Thyroid gland (tissue), 4 donors: ENCODE results near the gene IL18RAP. TPM values are rescaled to one million over a fixed set of nuclear protein-coding genes. Genes with fewer than 3 reads are reported as not detected.
A peak's percentile ranks its signal among the peaks of the same experiment; 100 is the strongest.

ENCODE experiments used
- DNase-seq, 2 donors: peaks; one replicate each; pipeline ENCODE4 v3.0.0-alpha.2; 2019
- H3K27ac ChIP-seq, 3 donors: fragments of 200-600 bp; sonication (generic); 1 replicate in 2 of 3; 2 replicates in 1 of 3; pipeline ENCODE4 v1.5.1; 2016 to 2019; ENCODE audit warnings: mild to moderate bottlenecking in 1 of 3, moderate library complexity in 1 of 3
- H3K27me3 ChIP-seq: fragments of 200-600 bp; sonication (generic); one replicate; pipeline ENCODE4 v1.5.1; 2019
- H3K36me3 ChIP-seq, 2 donors: fragments of 200-600 bp; sonication (generic); one replicate each; pipeline ENCODE4 v1.5.1; 2016 to 2019
- H3K4me1 ChIP-seq, 2 donors: fragments of 200-600 bp; sonication (generic); one replicate each; pipeline ENCODE4 v1.5.1; 2017 to 2019
- H3K4me3 ChIP-seq, 3 donors: fragments of 200-600 bp; sonication (generic); replicated peaks in 1 of 3; 1 replicate in 2 of 3; 2 replicates in 1 of 3; pipeline ENCODE4 v1.5.1; 2016; ENCODE audit warnings: mild to moderate bottlenecking in 1 of 3
- H3K9me3 ChIP-seq: fragments of 200-600 bp; sonication (generic); one replicate; pipeline ENCODE4 v1.5.1; 2017
- CTCF ChIP-seq, 6 experiments: fragments of 200-600 bp in 3 of 6; fragments of 450-650 bp in 3 of 6; sonication (generic) in 3 of 6; IDR thresholded peaks; one replicate each; pipeline ENCODE4 v1.5.1; 2016 to 2019; ENCODE audit warnings: antibody characterized with exemption in 6 of 6, mild to moderate bottlenecking in 2 of 6, inconsistent platforms in 1 of 6, moderate library complexity in 1 of 6
- POLR2A ChIP-seq, 2 donors: fragments of 450-650 bp; IDR thresholded peaks; one replicate each; pipeline ENCODE4 v1.6.1; 2017; ENCODE audit warnings: antibody characterized with exemption in 2 of 2, mild to moderate bottlenecking in 2 of 2, moderate library complexity in 1 of 2
- WGBS, 2 donors: methylation state at CpG; one replicate each; pipeline ENCODE4 v1.1.5; 2017; 5-methylcytosine and 5-hydroxymethylcytosine counted together
- intact Hi-C: fragments of 100-400 bp; cut with DNase I; formaldehyde crosslinking; loops from one replicate; pipeline ENCODE4 v1.15.1; 2023
- total RNA-seq, 4 donors: library from RNA; depleted of rRNA; stranded (reverse); fragments of >200 nt; gene quantifications; one replicate each; pipeline ENCODE4 v1.2.3, GENCODE V29; 2016

Gene IL18RAP
- total RNA-seq, 4 donors from 2014 or later = 1.6 to 3.1 (median 2.8) TPM

GRCh38 chr2:102442967-102443828 is 20.2 kb downstream of the IL18RAP start:
- Histone ChIP-seq H3K4me3 (no peak overlapping the region), H3K27ac (no peak overlapping the region), H3K4me1 (no peaks in the 10 kb centered on the region), H3K36me3 (no peaks in the 10 kb centered on the region), H3K27me3 (no peaks in the 10 kb centered on the region), H3K9me3 (no peaks in the 10 kb centered on the region)
- intact Hi-C loops = loop anchor here (10.0 kb wide), 2 partner anchors 188 to 418 kb away; no protein-coding TSS in a partner anchor
- TF ChIP-seq POLR2A (IDR thresholded peaks at IDR 0.05) (no peak), CTCF (IDR thresholded peaks at IDR 0.05) (peak; percentile 48 to 77 (median 62))
- 27 to 33% methylated on average over 13 of the region's 13 CpGs for WGBS, 2 donors
- DNase-seq = peak; percentile 24 to 28

GRCh38 chr2:102444233-102444632 is 21.3 kb downstream of the IL18RAP start:
- intact Hi-C loops = loop anchor here (10.0 kb wide), 2 partner anchors 189 to 419 kb away; no protein-coding TSS in a partner anchor
- no peak overlapping the region for H3K4me3 ChIP-seq
- TF ChIP-seq POLR2A (IDR thresholded peaks at IDR 0.05) (no peak), CTCF (IDR thresholded peaks at IDR 0.05) (no peak)
- 77 to 81% methylated on average over 3 of the region's 3 CpGs for WGBS, 2 donors
- H3K36me3 ChIP-seq = no peaks in the 10 kb centered on the region
- H3K27me3 ChIP-seq = no peaks in the 10 kb centered on the region
- no peak overlapping the region for H3K27ac ChIP-seq
- no peak for DNase-seq
- no peaks in the 10 kb centered on the region for H3K9me3 ChIP-seq
- no peaks in the 10 kb centered on the region for H3K4me1 ChIP-seq

GRCh38 chr2:102446936-102447335 is 24.0 kb downstream of the IL18RAP start:
- intact Hi-C loops = loop anchor here (10.0 kb wide), 2 partner anchors 192 to 422 kb away; no protein-coding TSS in a partner anchor
- no peaks in the 10 kb centered on the region for H3K27me3 ChIP-seq
- no peaks in the 10 kb centered on the region for H3K36me3 ChIP-seq
- no peak for DNase-seq
- no peaks in the 10 kb centered on the region for H3K9me3 ChIP-seq
- TF ChIP-seq POLR2A (IDR thresholded peaks at IDR 0.05) = no peak
- H3K4me1 ChIP-seq = no peaks in the 10 kb centered on the region
- no peak overlapping the region for H3K4me3 ChIP-seq
- WGBS, 2 donors = 95% methylated on average over 8 to 9 of the region's 9 CpGs
- H3K27ac ChIP-seq = no peak overlapping the region

GRCh38 chr2:102449370-102449974 is 26.5 kb downstream of the IL18RAP start:
- Histone ChIP-seq H3K27ac (no peak overlapping the region), H3K4me1 (no peaks in the 10 kb centered on the region), H3K9me3 (no peaks in the 10 kb centered on the region), H3K36me3 (no peaks in the 10 kb centered on the region), H3K4me3 (no peak overlapping the region), H3K27me3 (no peaks in the 10 kb centered on the region)
- intact Hi-C loops = loop anchor here (10.0 kb wide), 2 partner anchors 195 to 425 kb away; no protein-coding TSS in a partner anchor
- WGBS, 2 donors = 0 to 3% methylated on average over 1 of the region's 1 CpG
- DNase-seq = peak; percentile 40 to 55
- TF ChIP-seq POLR2A (IDR thresholded peaks at IDR 0.05) = no peak
- peak; percentile 24 to 74 (median 58) for TF ChIP-seq CTCF (IDR thresholded peaks at IDR 0.05)

- Histone ChIP-seq H3K4me3 (no peak overlapping the region), H3K9me3 (no peaks in the 10 kb centered on the region), H3K27me3 (no peaks in the 10 kb centered on the region), H3K27ac (no peak overlapping the region), H3K4me1 (no peaks in the 10 kb centered on the region), H3K36me3 (no peaks in the 10 kb centered on the region)
- intact Hi-C loops = loop anchor here (10.0 kb wide), 2 partner anchors 567 to 1027 kb away; no protein-coding TSS in a partner anchor
- no peak for TF ChIP-seq POLR2A (IDR thresholded peaks at IDR 0.05)
- no peak for TF ChIP-seq CTCF (IDR thresholded peaks at IDR 0.05)
- WGBS, 2 donors = 57 to 73% methylated on average over 2 of the region's 2 CpGs
- no peak for DNase-seq
Measured at GRCh38 chr2:102451968-102452367, 29.0 kb downstream of the IL18RAP start.
